GM19351 (cell line): ENCODE data around the gene GIPR.

Experiments
- ATAC-seq: cut with Tn5 transposase; IDR thresholded peaks from one replicate; pipeline ENCODE4 v1.9.1; 2021; ENCODE audit warnings: mild to moderate bottlenecking, moderate library complexity; ENCODE audit not compliant: unreplicated experiment

GIPR gene

DNA sequence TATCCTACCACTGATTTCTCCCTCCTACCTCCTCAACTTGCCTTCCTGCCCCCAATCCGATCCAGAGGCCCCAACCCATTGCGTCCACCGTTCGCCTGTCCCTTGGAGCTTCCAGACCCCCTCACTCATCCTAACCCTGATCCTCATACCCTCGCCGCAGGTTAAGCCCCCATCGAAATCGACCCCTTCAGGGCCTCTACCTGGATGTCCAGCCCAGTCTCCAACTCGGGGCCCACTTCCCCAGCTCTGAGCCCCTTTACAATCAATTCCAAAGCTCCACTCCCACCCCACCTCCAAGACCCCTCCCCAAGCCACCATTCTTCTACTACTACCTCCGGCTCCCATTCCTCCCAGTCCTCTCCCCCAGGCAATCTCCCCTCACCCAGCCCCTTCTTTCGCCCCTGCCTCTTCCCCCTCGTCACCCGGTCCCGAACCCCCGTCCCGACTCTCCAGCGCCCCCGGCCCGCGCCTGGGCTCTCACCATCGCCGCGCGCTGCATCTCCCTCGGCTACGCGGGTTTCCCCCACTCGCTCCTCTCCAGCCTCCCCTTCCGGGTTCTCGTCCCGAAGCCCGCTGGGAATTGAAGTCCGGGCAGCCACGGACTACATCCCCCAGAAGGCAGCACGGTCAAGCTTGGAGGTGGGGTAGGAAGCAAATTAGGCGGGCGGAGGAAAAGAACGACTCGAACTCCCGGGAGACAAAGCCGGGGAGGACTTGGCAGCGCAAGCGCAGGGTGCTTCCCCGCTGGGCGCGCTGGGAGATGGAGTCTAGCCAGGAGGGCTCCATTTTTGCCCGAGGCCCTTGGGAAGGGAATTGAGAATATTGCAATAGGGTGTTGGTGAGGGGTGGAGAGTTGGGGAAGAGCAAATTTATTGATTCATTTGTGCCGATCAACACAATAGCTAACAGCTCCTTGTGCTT lies 62.6 kb downstream of the GIPR start, which contains the start of gene FBXO46:
Gene FBXO46 (minus strand): TSS at position 529 of the 921 bp plus-strand sequence. CDS start 17,401 bp downstream, outside the sequence.
- peak; percentile 97 for ATAC-seq
